Measurements from ENCODE around the gene SLC25A20.
A peak's percentile ranks its signal among the peaks of the same experiment; 100 is the strongest.
"Not testable (repeated sequence)": the region's sequence is repeated elsewhere in the genome, so short reads cannot be mapped to it uniquely, and the experiment has no call there.

Gene SLC25A20

GRCh38 chr3:48929358-48930035 is 30.8 kb upstream of the SLC25A20 start:
- peaks cover 2% of the 10 kb centered on the region; the same call in 1 of the 2 replicates for H3K36me3 ChIP-seq (ENCODE audit: control insufficient read depth, insufficient read depth, low read length)
- DNase-seq (ENCODE audit: low read depth, low spot score) = no peak
- H3K27ac ChIP-seq (ENCODE audit: low read length) = no peak overlapping the region
- H3K4me3 ChIP-seq (ENCODE audit: low read length) = no peak overlapping the region
- WGBS (ENCODE audit: insufficient coverage, insufficient read length) = no CpG with 5 or more reads among the region's 3 CpGs
- H3K4me1 ChIP-seq (ENCODE audit: control insufficient read depth, insufficient read depth, low read length) = no peaks in the 10 kb centered on the region
- no peaks in the 10 kb centered on the region for H3K9me3 ChIP-seq (ENCODE audit: control insufficient read depth, insufficient read depth, low read length)
- no peaks in the 10 kb centered on the region for H3K27me3 ChIP-seq (ENCODE audit: control insufficient read depth, insufficient read depth, low read length)

GRCh38 chr3:48928679-48929078 is 30.0 kb upstream of the SLC25A20 start:
- peaks cover 5% of the 10 kb centered on the region; the same call in 1 of the 2 replicates for H3K36me3 ChIP-seq (ENCODE audit: control insufficient read depth, insufficient read depth, low read length)

GRCh38 chr3:48927928-48928327 is 29.2 kb upstream of the SLC25A20 start:
- no peak for DNase-seq (ENCODE audit: low read depth, low spot score)
- Histone ChIP-seq H3K36me3 (ENCODE audit: control insufficient read depth, insufficient read depth, low read length) (peaks cover 6% of the 10 kb centered on the region; the same call in 1 of the 2 replicates), H3K9me3 (ENCODE audit: control insufficient read depth, insufficient read depth, low read length) (no peaks in the 10 kb centered on the region), H3K27ac (ENCODE audit: low read length) (no peak overlapping the region), H3K4me3 (ENCODE audit: low read length) (no peak overlapping the region), H3K27me3 (ENCODE audit: control insufficient read depth, insufficient read depth, low read length) (no peaks in the 10 kb centered on the region), H3K4me1 (ENCODE audit: control insufficient read depth, insufficient read depth, low read length) (no peaks in the 10 kb centered on the region)
- no CpG with 5 or more reads among the region's 2 CpGs for WGBS (ENCODE audit: insufficient coverage, insufficient read length)

More at GRCh38 chr3:48928679-48929078, 30.0 kb upstream of the SLC25A20 start:
- no peak overlapping the region for H3K4me3 ChIP-seq (ENCODE audit: low read length)
- H3K27me3 ChIP-seq (ENCODE audit: control insufficient read depth, insufficient read depth, low read length) = no peaks in the 10 kb centered on the region
- WGBS (ENCODE audit: insufficient coverage, insufficient read length) = no CpG with 5 or more reads among the region's 1 CpG
- no peak overlapping the region for H3K27ac ChIP-seq (ENCODE audit: low read length)
- H3K4me1 ChIP-seq (ENCODE audit: control insufficient read depth, insufficient read depth, low read length) = no peaks in the 10 kb centered on the region
- no peak for DNase-seq (ENCODE audit: low read depth, low spot score)
- H3K9me3 ChIP-seq (ENCODE audit: control insufficient read depth, insufficient read depth, low read length) = no peaks in the 10 kb centered on the region

- WGBS (ENCODE audit: insufficient coverage, insufficient read length) = no CpG with 5 or more reads among the region's 11 CpGs
- Histone ChIP-seq H3K27ac (ENCODE audit: low read length) (no peak overlapping the region), H3K4me1 (ENCODE audit: control insufficient read depth, insufficient read depth, low read length) (no peaks in the 10 kb centered on the region)
Measured at GRCh38 chr3:48926425-48927392, 28.0 kb upstream of the SLC25A20 start.

GRCh38 chr3:48919215-48920138 is 20.8 kb upstream of the SLC25A20 start:
- H3K4me1 ChIP-seq (ENCODE audit: control insufficient read depth, insufficient read depth, low read length) = no peaks in the 10 kb centered on the region
- no peaks in the 10 kb centered on the region for H3K9me3 ChIP-seq (ENCODE audit: control insufficient read depth, insufficient read depth, low read length)
- H3K27me3 ChIP-seq (ENCODE audit: control insufficient read depth, insufficient read depth, low read length) = no peaks in the 10 kb centered on the region
- WGBS (ENCODE audit: insufficient coverage, insufficient read length) = no CpG with 5 or more reads among the region's 54 CpGs
- peaks cover 4% of the 10 kb centered on the region; the same call in 1 of the 2 replicates for H3K36me3 ChIP-seq (ENCODE audit: control insufficient read depth, insufficient read depth, low read length)
- DNase-seq (ENCODE audit: low read depth, low spot score) = no peak
- H3K27ac ChIP-seq (ENCODE audit: low read length) = no peak overlapping the region
- peak overlapping the region; percentile 84 for H3K4me3 ChIP-seq (ENCODE audit: low read length)

More at GRCh38 chr3:48926425-48927392, 28.0 kb upstream of the SLC25A20 start:
- Histone ChIP-seq H3K36me3 (ENCODE audit: control insufficient read depth, insufficient read depth, low read length) (peaks cover 6% of the 10 kb centered on the region; the same call in 1 of the 2 replicates), H3K4me3 (ENCODE audit: low read length) (no peak overlapping the region), H3K9me3 (ENCODE audit: control insufficient read depth, insufficient read depth, low read length) (no peaks in the 10 kb centered on the region), H3K27me3 (ENCODE audit: control insufficient read depth, insufficient read depth, low read length) (no peaks in the 10 kb centered on the region)
- DNase-seq (ENCODE audit: low read depth, low spot score) = no peak

- H3K4me3 ChIP-seq (ENCODE audit: low read length) = peak within 1 kb of the TSS; percentile 84
- WGBS (ENCODE audit: insufficient coverage, insufficient read length) = no CpG with 5 or more reads among the region's 97 CpGs
- no peaks in the 10 kb centered on the region for H3K36me3 ChIP-seq (ENCODE audit: control insufficient read depth, insufficient read depth, low read length)
- peak; percentile 73 for DNase-seq (ENCODE audit: low read depth, low spot score)
- H3K4me1 ChIP-seq (ENCODE audit: control insufficient read depth, insufficient read depth, low read length) = no peaks in the 10 kb centered on the region
- no peak within 1 kb of the TSS for H3K27ac ChIP-seq (ENCODE audit: low read length)
- no peaks in the 10 kb centered on the region for H3K9me3 ChIP-seq (ENCODE audit: control insufficient read depth, insufficient read depth, low read length)
- H3K27me3 ChIP-seq (ENCODE audit: control insufficient read depth, insufficient read depth, low read length) = no peaks in the 10 kb centered on the region
Measured at GRCh38 chr3:48918388-48919214, 19.9 kb upstream of the SLC25A20 start, which contains the start of gene ARIH2. ARIH2 (plus strand) TSS chr3:48918842; CDS start chr3:48927559, 8,717 bp downstream.

- Histone ChIP-seq H3K4me3 (ENCODE audit: low read length) (no peak overlapping the region), H3K36me3 (ENCODE audit: control insufficient read depth, insufficient read depth, low read length) (no peaks in the 10 kb centered on the region), H3K27me3 (ENCODE audit: control insufficient read depth, insufficient read depth, low read length) (no peaks in the 10 kb centered on the region), H3K27ac (ENCODE audit: low read length) (no peak overlapping the region), H3K4me1 (ENCODE audit: control insufficient read depth, insufficient read depth, low read length) (no peaks in the 10 kb centered on the region), H3K9me3 (ENCODE audit: control insufficient read depth, insufficient read depth, low read length) (no peaks in the 10 kb centered on the region)
- no peak for DNase-seq (ENCODE audit: low read depth, low spot score)
- no CpG with 5 or more reads among the region's 1 CpG for WGBS (ENCODE audit: insufficient coverage, insufficient read length)
Measured at GRCh38 chr3:48915296-48915695, 16.6 kb upstream of the SLC25A20 start.

GRCh38 chr3:48907026-48907425 is 8.3 kb upstream of the SLC25A20 start:
- not testable (repeated sequence) for H3K27ac ChIP-seq (ENCODE audit: low read length); H3K4me3 ChIP-seq (ENCODE audit: low read length); H3K9me3 ChIP-seq (ENCODE audit: control insufficient read depth, insufficient read depth, low read length); H3K36me3 ChIP-seq (ENCODE audit: control insufficient read depth, insufficient read depth, low read length); H3K27me3 ChIP-seq (ENCODE audit: control insufficient read depth, insufficient read depth, low read length); DNase-seq (ENCODE audit: low read depth, low spot score); H3K4me1 ChIP-seq (ENCODE audit: control insufficient read depth, insufficient read depth, low read length)
- WGBS (ENCODE audit: insufficient coverage, insufficient read length) = no CpG with 5 or more reads among the region's 13 CpGs

GRCh38 chr3:48899273-48899672 is 591 bp upstream of the SLC25A20 start:
- no peaks in the 10 kb centered on the region for H3K36me3 ChIP-seq (ENCODE audit: control insufficient read depth, insufficient read depth, low read length)
- WGBS (ENCODE audit: insufficient coverage, insufficient read length) = 100% methylated on average over 1 of the region's 4 CpGs
- H3K27ac ChIP-seq (ENCODE audit: low read length) = no peak overlapping the region
- no peaks in the 10 kb centered on the region for H3K4me1 ChIP-seq (ENCODE audit: control insufficient read depth, insufficient read depth, low read length)
- no peaks in the 10 kb centered on the region for H3K27me3 ChIP-seq (ENCODE audit: control insufficient read depth, insufficient read depth, low read length)
- DNase-seq (ENCODE audit: low read depth, low spot score) = no peak
- H3K9me3 ChIP-seq (ENCODE audit: control insufficient read depth, insufficient read depth, low read length) = no peaks in the 10 kb centered on the region
- H3K4me3 ChIP-seq (ENCODE audit: low read length) = no peak overlapping the region
